K562 (cell line): ENCODE results near the gene ARHGAP9. TPM values are rescaled to one million over a fixed set of nuclear protein-coding genes. Genes with fewer than 3 reads are reported as not detected.

ENCODE experiments used
- ATAC-seq: fragments of 200-7000 bp; cut with Tn5 transposase; 3 replicates; pipeline ENCODE4 v1.9.1; 2020; ENCODE audit warnings: moderate library complexity
- BruUV-seq: library from RNA; stranded (reverse); fragments of 400-500 nt; replicated peaks from 2 replicates; lab custom pipeline; 2021; lab: Mats Ljungman, UMichigan
- CTCF ChIA-PET: fragments of 300-600 bp; formaldehyde crosslinking; extraction: SDS; loops from one replicate; lab custom pipeline; 2021; ENCODE audit warnings: low intra/inter-chr PET ratio; lab: Yijun Ruan, JAX
- POLR2A ChIA-PET: fragments of 300-600, 350-650 bp; sonication (Branson Sonifier 250); formaldehyde crosslinking; extraction: SDS; loops from one replicate; lab custom pipeline; 2021; ENCODE audit warnings: antibody characterized with exemption, inconsistent platforms; lab: Yijun Ruan, JAX
- DNase-seq, 4 experiments: peaks; one replicate each; pipeline versions ENCODE4 v3.0.0 to v3.0.0-alpha.2; 2011 to 2018; ENCODE audit warnings: low spot score in 3 of 4, mixed read lengths in 3 of 4; ENCODE audit errors: extremely low read depth in 1 of 4
- FAIRE-seq: peaks from 2 replicates; lab custom pipeline; 2011; peaks lifted over from hg19 to GRCh38; lab: Jason Lieb, UNC
- H2AFZ ChIP-seq: 2 replicates; pipeline ENCODE4 v1.6.0; 2011; ENCODE audit warnings: low read depth, low read length, control low read depth, inconsistent platforms
- H3K27ac ChIP-seq: fragments of 200-600 bp; 3 replicates; pipeline ENCODE4 v1.8.0; 2011; ENCODE audit warnings: low read depth, mild to moderate bottlenecking, control low read depth, inconsistent platforms, low read length, moderate library complexity, mixed read lengths; ENCODE audit errors: extremely low read depth
- H3K27me3 ChIP-seq, 2 experiments: fragments of 300-600 bp in 1 of 2; 2 replicates in 1 of 2; 3 replicates in 1 of 2; pipeline versions ENCODE4 v1.6.0 to v1.8.0; 2011; ENCODE audit warnings: inconsistent platforms in 2 of 2, low read length in 2 of 2, mild to moderate bottlenecking in 1 of 2, mixed read lengths in 1 of 2, moderate library complexity in 1 of 2; ENCODE audit not compliant: control insufficient read depth in 2 of 2, insufficient read depth in 2 of 2
- H3K36me3 ChIP-seq: fragments of 300-600 bp; 3 replicates; pipeline ENCODE4 v1.8.0; 2011; ENCODE audit warnings: mild to moderate bottlenecking, low read length, inconsistent platforms; ENCODE audit not compliant: control insufficient read depth, insufficient read depth
- H3K4me1 ChIP-seq, 2 experiments: fragments of 200-600 bp in 1 of 2; replicated peaks in 1 of 2; 2 replicates in 1 of 2; 3 replicates in 1 of 2; pipeline versions ENCODE4 v1.5.1 to v1.8.0; 2011; ENCODE audit warnings: inconsistent platforms in 2 of 2, low read length in 2 of 2, mild to moderate bottlenecking in 1 of 2, mixed read lengths in 1 of 2, moderate library complexity in 1 of 2; ENCODE audit not compliant: control insufficient read depth in 2 of 2, insufficient read depth in 2 of 2
- H3K4me2 ChIP-seq: 2 replicates; pipeline ENCODE4 v1.6.1; 2011; ENCODE audit warnings: low read length, control low read depth, inconsistent platforms, mixed read lengths; ENCODE audit not compliant: insufficient read depth
- H3K4me3 ChIP-seq: fragments of 200-600 bp; sonication (generic), shearing (Covaris generic); 2 replicates; pipeline ENCODE4 v1.5.1; 2016; ENCODE audit warnings: control low read depth, inconsistent platforms
- H3K79me2 ChIP-seq: fragments of 200-600 bp; 3 replicates; pipeline ENCODE4 v1.8.0; 2011; ENCODE audit warnings: low read length, inconsistent platforms; ENCODE audit not compliant: control insufficient read depth, insufficient read depth
- H3K9ac ChIP-seq, 2 experiments: 2 replicates each; pipeline versions ENCODE4 v1.6.0 to v1.6.1; 2011; ENCODE audit warnings: low read depth in 2 of 2, low read length in 2 of 2, control low read depth in 1 of 2, inconsistent platforms in 1 of 2, mild to moderate bottlenecking in 1 of 2, mixed read lengths in 1 of 2; ENCODE audit not compliant: insufficient read depth in 1 of 2
- H3K9me1 ChIP-seq: one replicate; pipeline ENCODE4 v1.6.0; 2011; ENCODE audit warnings: inconsistent platforms, mild to moderate bottlenecking, low read length, moderate library complexity; ENCODE audit not compliant: control insufficient read depth, insufficient read depth
- H3K9me3 ChIP-seq: replicated peaks from 2 replicates; pipeline ENCODE4 v1.5.1; 2011; ENCODE audit warnings: low read depth, low read length, inconsistent platforms; ENCODE audit not compliant: control insufficient read depth, insufficient read depth
- H4K20me1 ChIP-seq: replicated peaks from 2 replicates; pipeline ENCODE4 v1.6.1; 2011; ENCODE audit warnings: low read length, inconsistent platforms, mixed read lengths; ENCODE audit not compliant: control insufficient read depth, insufficient read depth
- ETV6 ChIP-seq, 3 experiments: fragments of 150-350 bp in 1 of 3; sonication (generic) in 1 of 3; formaldehyde crosslinking in 1 of 3; IDR thresholded peaks; 2 replicates each; pipeline versions ENCODE4 v1.6.1 to v1.8.0; 2014 to 2022; ENCODE audit warnings: borderline replicate concordance in 2 of 3, low read depth in 2 of 3, antibody characterized with exemption in 1 of 3, low read length in 1 of 3, mild to moderate bottlenecking in 1 of 3, missing genetic modification reagents in 1 of 3
- SPI1 ChIP-seq: IDR thresholded peaks from 2 replicates; pipeline ENCODE4 v1.6.1; 2011; ENCODE audit warnings: low read depth, low read length, control low read depth, borderline replicate concordance
- WGBS: fragments of 100-300 bp; shearing (Covaris generic); methylation state at CpG from one replicate; pipeline ENCODE4 v1.1.6; 2016; ENCODE audit warnings: low coverage, mixed read lengths; ENCODE audit not compliant: insufficient coverage; ENCODE audit errors: missing lambda C conversion rate; 5-methylcytosine and 5-hydroxymethylcytosine counted together
- in situ Hi-C: fragments of 300-500 bp; cut with MboI; formaldehyde crosslinking; loops from 4 replicates; pipeline ENCODE4 v1.15.0; 2018; ENCODE audit warnings: inconsistent platforms, mixed read lengths
- intact Hi-C: fragments of 100-400 bp; cut with micrococcal nuclease; formaldehyde crosslinking; loops from 2 replicates; pipeline ENCODE4 v1.14.2; 2022
- polyA plus RNA-seq, 8 experiments: library from polyadenylated mRNA; depleted of rRNA in 4 of 8; stranded (reverse) in 5 of 8; unstranded in 3 of 8; fragments of >200 nt; fragmentation: Nextera tagmentation in 2 of 8; fragmentation: Illumina TruSeq in 1 of 8; extraction: Ambion mirVana in 2 of 8; extraction: Trizol in 1 of 8; gene quantifications; 2 replicates each; pipeline versions ENCODE4 v1.2.1 to v1.2.3, GENCODE V29; 2011 to 2014; ENCODE audit warnings: inconsistent platforms in 1 of 8, missing spikeins in 1 of 8
- total RNA-seq, 7 experiments: library from RNA; depleted of rRNA in 6 of 7; stranded (reverse); fragments of >200 nt in 6 of 7; fragmentation: Illumina TruSeq in 2 of 7; extraction: Trizol in 2 of 7; gene quantifications; 2 replicates each; pipeline versions ENCODE4 v1.2.1 to v1.2.3, GENCODE V29; 2011 to 2021; ENCODE audit warnings: low replicate concordance in 1 of 7

ARHGAP9 gene
- total and polyA plus RNA-seq, 9 of the 15 experiments (the other 6 are each of a cell fraction or from before 2014, with no cell fraction given) = 1.5 to 10.2 (median 5.1) TPM

DNA sequence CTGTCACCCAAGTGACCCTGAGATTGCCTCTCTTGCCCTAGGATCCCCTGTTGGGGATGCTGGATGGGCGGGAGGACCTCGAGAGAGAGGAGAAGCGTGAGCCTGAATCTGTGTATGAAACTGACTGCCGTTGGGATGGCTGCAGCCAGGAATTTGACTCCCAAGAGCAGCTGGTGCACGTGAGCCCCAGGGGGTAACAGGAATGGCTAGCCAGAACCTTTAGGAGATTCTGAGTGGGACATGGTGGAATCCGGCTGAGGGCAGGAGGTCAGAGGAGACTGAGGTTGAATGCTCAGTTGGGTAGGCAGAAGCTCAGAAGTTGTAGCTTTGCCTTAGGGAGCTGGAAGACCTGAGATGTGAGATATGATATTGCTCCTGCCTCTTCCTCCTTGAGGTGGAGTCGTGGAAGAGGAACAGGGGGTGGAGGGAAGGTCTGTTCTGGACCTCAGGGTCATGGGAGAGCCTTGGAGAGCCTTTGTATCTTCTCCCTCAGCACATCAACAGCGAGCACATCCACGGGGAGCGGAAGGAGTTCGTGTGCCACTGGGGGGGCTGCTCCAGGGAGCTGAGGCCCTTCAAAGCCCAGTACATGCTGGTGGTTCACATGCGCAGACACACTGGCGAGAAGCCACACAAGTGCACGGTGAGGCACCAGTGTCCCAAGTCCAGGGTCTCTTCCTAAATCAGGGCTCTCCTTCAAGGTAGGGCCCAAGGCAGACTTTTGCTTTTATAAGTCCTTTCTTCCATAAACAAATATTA, 13.7 kb downstream of the ARHGAP9 start:
- Histone ChIP-seq H3K79me2 (no peaks in the 10 kb centered on the region), H2AFZ (no peak overlapping the region), H3K9ac (peak overlapping the region in 1 of 2 experiments; percentile 55; a peak in 1 of 4 replicates), H3K27ac (no peak overlapping the region), H3K27me3 (peaks cover 16 to 48% of the 10 kb centered on the region in 2 experiments; a peak in 3 of 5 replicates), H3K9me1 (no peaks in the 10 kb centered on the region), H3K4me1 (peaks cover 18 to 22% of the 10 kb centered on the region in 2 experiments), H3K4me3 (no peak overlapping the region), H4K20me1 (no peaks in the 10 kb centered on the region), H3K36me3 (no peaks in the 10 kb centered on the region), H3K4me2 (no peak overlapping the region), H3K9me3 (no peaks in the 10 kb centered on the region)
- ChIA-PET POLR2A (interaction anchor here (0.7 to 1.6 kb wide), 6 partner anchors 8 to 50 kb away, joined by 3 to 5 read pairs (median 4); partner anchors contain the start of gene INHBE), CTCF (no interaction called here)
- WGBS = 25% methylated on average over 14 of the region's 14 CpGs
- no peak for FAIRE-seq
- intact Hi-C loops (no loop called here), in situ Hi-C loops (no loop called here)
- no peak for ATAC-seq
- BruUV-seq = no TSS peak
- TF ChIP-seq SPI1 (peak; percentile 5; the same call in 1 of the 2 replicates), ETV6 (IDR thresholded peaks at IDR 0.05; ENCODE audit: borderline replicate concordance in 1 of 2, low read depth in 2 of 2, low read length in 1 of 2) (no peak), ETV6 (CRISPR knock-in tag; IDR thresholded peaks at IDR 0.05; ENCODE audit: borderline replicate concordance) (no peak)
- no peak for DNase-seq
